Spleen (tissue), 13 donors: Measurements from ENCODE around the gene DENND2D. TPM values are rescaled to one million over a fixed set of nuclear protein-coding genes. Genes with fewer than 3 reads are reported as not detected.

ENCODE experiments used
- DNase-seq: peaks from one replicate; pipeline ENCODE4 v3.0.0-alpha.2; 2020
- H3K27ac ChIP-seq, 8 donors: fragments of 200-600 bp; sonication (generic) in 7 of 8; 1 replicate in 4 of 8; 2 replicates in 4 of 8; pipeline versions ENCODE4 v1.5.0 to v1.8.0; 2016 to 2021; ENCODE audit warnings: inconsistent platforms in 4 of 8, mild to moderate bottlenecking in 4 of 8, moderate library complexity in 1 of 8
- H3K27me3 ChIP-seq, 7 donors: fragments of 200-600 bp; sonication (generic) in 6 of 7; replicated peaks in 1 of 7; 1 replicate in 4 of 7; 2 replicates in 3 of 7; pipeline versions ENCODE4 v1.5.0 to v1.8.0; 2016 to 2021; ENCODE audit warnings: inconsistent platforms in 3 of 7, mild to moderate bottlenecking in 1 of 7
- H3K36me3 ChIP-seq, 6 donors: fragments of 200-600 bp; sonication (generic) in 5 of 6; 1 replicate in 4 of 6; 2 replicates in 2 of 6; pipeline versions ENCODE4 v1.5.0 to v1.8.0; 2016 to 2021; ENCODE audit warnings: inconsistent platforms in 2 of 6
- H3K4me1 ChIP-seq, 6 donors: fragments of 200-600 bp; sonication (generic) in 5 of 6; 1 replicate in 3 of 6; 2 replicates in 3 of 6; pipeline versions ENCODE4 v1.5.0 to v1.8.0; 2016 to 2021; ENCODE audit warnings: inconsistent platforms in 3 of 6
- H3K4me3 ChIP-seq, 8 donors: fragments of 200-600 bp; sonication (generic) in 7 of 8; 1 replicate in 4 of 8; 2 replicates in 4 of 8; pipeline versions ENCODE4 v1.5.0 to v1.8.0; 2016 to 2021; ENCODE audit warnings: inconsistent platforms in 4 of 8, mild to moderate bottlenecking in 4 of 8, moderate library complexity in 2 of 8
- H3K9me3 ChIP-seq, 8 donors: fragments of 200-600 bp; sonication (generic) in 7 of 8; 1 replicate in 4 of 8; 2 replicates in 4 of 8; pipeline versions ENCODE4 v1.5.0 to v1.8.0; 2016 to 2021; ENCODE audit warnings: inconsistent platforms in 4 of 8
- CTCF ChIP-seq, 11 experiments: fragments of 200-600 bp in 7 of 11; fragments of 450-650 bp in 4 of 11; sonication (generic) in 4 of 11; IDR thresholded peaks in 8 of 11; conservative IDR thresholded peaks in 3 of 11; 1 replicate in 7 of 11; 2 replicates in 4 of 11; pipeline versions ENCODE4 v1.4.0 to v1.8.0; 2016 to 2021; ENCODE audit warnings: antibody characterized with exemption in 11 of 11, inconsistent platforms in 4 of 11, mild to moderate bottlenecking in 1 of 11
- POLR2A ChIP-seq, 3 donors: fragments of 450-650 bp; IDR thresholded peaks; one replicate each; pipeline ENCODE4 v1.5.1; 2017; ENCODE audit warnings: antibody characterized with exemption in 3 of 3, mild to moderate bottlenecking in 1 of 3
- POLR2AphosphoS5 ChIP-seq, 3 donors: sonication (generic); formaldehyde crosslinking; IDR thresholded peaks; one replicate each; pipeline ENCODE4 v1.5.1; 2017; ENCODE audit warnings: antibody characterized with exemption in 3 of 3
- WGBS, 5 donors: extraction: QIAGEN DNeasy Blood & Tissue Kit in 3 of 5; methylation state at CpG; one replicate each; pipeline versions ENCODE4 v1.1.5 to v1.1.7; 2013 to 2018; 5-methylcytosine and 5-hydroxymethylcytosine counted together
- intact Hi-C: fragments of 100-400 bp; cut with DNase I; formaldehyde crosslinking; loops from one replicate; pipeline ENCODE4 v1.15.0; 2023; ENCODE audit warnings: low total_unique reads
- long read RNA-seq, 2 donors: transcript quantifications; one replicate each; lab custom pipeline, GENCODE V29; 2026
- polyA plus RNA-seq, 3 donors: library from polyadenylated mRNA; stranded (reverse); fragments of 200-250 nt; gene quantifications; one replicate each; pipeline ENCODE4 v1.2.1, GENCODE V29; 2013
- total RNA-seq, 7 donors: library from RNA; depleted of rRNA in 3 of 7; stranded (reverse); fragments of >200 nt in 3 of 7; fragmentation: NEBNext Ultra II Directional in 4 of 7; extraction: Animal tissue kit (Norgen Biotek cat#: 25700) in 4 of 7; gene quantifications; one replicate each; pipeline versions ENCODE4 v1.1.0 to v1.2.1, GENCODE V29; 2016 to 2021
- donor health status: healthy with polysubstance abuse.
- donor health status: DM: no; HTN: no; CAD: no; lungs with moderate emphysema.
- donor health status: DM: no; HTN: no; CAD: no.
- donor health status: Bipolar disorder and iron deficiency.
- donor health status: healthy.
- donor health status: DM: no; HTN: no; CAD: no.
- donor health status: DM: yes; HTN: yes; CAD: no.

Gene DENND2D
- 100 to 1,000 TPM; 127 to 182 (median 153) TPM for total RNA-seq
- 100 to 1,000 TPM in 2 of 3 donors, 10 to 100 TPM in 1; 90.3 to 106 (median 101) TPM for polyA plus RNA-seq
- long read RNA-seq, donor 1, partial matches to known transcripts, result 0 of 3 reads
- long read RNA-seq, donor 1, other reads (novel, unspliced or antisense), result 0 of 3 reads
- long read RNA-seq, donor 2, partial matches to known transcripts, result 0 of 3 reads
- long read RNA-seq, donor 2, other reads (novel, unspliced or antisense), result 0 of 3 reads

- peak; percentile 86 for DNase-seq
- peak within 1 kb of the TSS; percentile 38 to 88 (median 52) for H3K4me3 ChIP-seq
- H3K27ac ChIP-seq, result peak within 1 kb of the TSS; percentile 96 to 100 (median 98)
- no peaks in the 10 kb centered on the region for H3K9me3 ChIP-seq
- TF ChIP-seq POLR2AphosphoS5 (IDR thresholded peaks at IDR 0.05) (peak; percentile 46 to 76 (median 70)), CTCF (IDR thresholded peaks at IDR 0.05 in 8 of 11, conservative IDR thresholded peaks at IDR 0.05 in 3 of 11) (no peak)
- WGBS, 5 donors, result 43 to 54% (median 48%) methylated on average over 17 of the region's 17 CpGs
- H3K4me1 ChIP-seq, result peaks cover 66 to 100% (median 94%) of the 10 kb centered on the region in 6 donors
- intact Hi-C loops, result loop anchor here (10.0 kb wide), 1 partner anchor 55 kb away; the partner anchor contains the start of genes CEPT1 and DRAM2
- no peaks in the 10 kb centered on the region for H3K27me3 ChIP-seq
- H3K36me3 ChIP-seq, result peaks cover 0 to 51% (median 39%) of the 10 kb centered on the region in 6 donors
Measured at GRCh38 chr1:111199881-111200801, at the start of gene DENND2D. DENND2D (minus strand) TSS chr1:111200646; CDS start chr1:111200459, 187 bp downstream.

- Histone ChIP-seq H3K4me1 (peaks cover 0 to 3% (median 0%) of the 10 kb centered on the region in 6 donors), H3K36me3 (no peaks in the 10 kb centered on the region), H3K27ac (no peak overlapping the region), H3K4me3 (no peak overlapping the region), H3K9me3 (no peaks in the 10 kb centered on the region), H3K27me3 (no peaks in the 10 kb centered on the region)
- 76 to 90% (median 89%) methylated on average over 4 of the region's 4 CpGs for WGBS, 5 donors
- intact Hi-C loops, result no loop called here
- TF ChIP-seq POLR2AphosphoS5 (IDR thresholded peaks at IDR 0.05), result no peak
- no peak for TF ChIP-seq POLR2A (IDR thresholded peaks at IDR 0.05)
- TF ChIP-seq CTCF (IDR thresholded peaks at IDR 0.05 in 8 of 11, conservative IDR thresholded peaks at IDR 0.05 in 3 of 11), result no peak
- no peak for DNase-seq
Measured at GRCh38 chr1:111249960-111250359, 49.5 kb upstream of the DENND2D start.

- 85 to 93% (median 88%) methylated on average over 5 of the region's 5 CpGs for WGBS, 5 donors
- intact Hi-C loops, result no loop called here
Measured at GRCh38 chr1:111247125-111247838, 46.8 kb upstream of the DENND2D start.

More at GRCh38 chr1:111247125-111247838, 46.8 kb upstream of the DENND2D start:
- Histone ChIP-seq H3K27me3 (no peaks in the 10 kb centered on the region), H3K4me3 (no peak overlapping the region), H3K36me3 (peaks cover 0 to 5% (median 0%) of the 10 kb centered on the region in 6 donors), H3K4me1 (peaks cover 0 to 17% (median 5%) of the 10 kb centered on the region in 6 donors), H3K9me3 (no peaks in the 10 kb centered on the region), H3K27ac (no peak overlapping the region)
- no peak for DNase-seq
- TF ChIP-seq CTCF (IDR thresholded peaks at IDR 0.05 in 8 of 11, conservative IDR thresholded peaks at IDR 0.05 in 3 of 11), result no peak
- no peak for TF ChIP-seq POLR2A (IDR thresholded peaks at IDR 0.05)
- TF ChIP-seq POLR2AphosphoS5 (IDR thresholded peaks at IDR 0.05), result no peak
